SK-N-MC (cell line): Measurements from ENCODE around the gene KCNT1.

Experiments used
- DNase-seq: peaks from one replicate; pipeline ENCODE4 v3.0.0-alpha.2; 2011; ENCODE audit warnings: low read depth, low spot score
- H3K27ac ChIP-seq: fragments of 200-600 bp; sonication (generic); 2 replicates; pipeline ENCODE4 v1.5.1; 2016; ENCODE audit warnings: mixed run types
- H3K36me3 ChIP-seq: fragments of 200-600 bp; sonication (generic); 2 replicates; pipeline ENCODE4 v1.6.1; 2017; ENCODE audit warnings: antibody characterized with exemption, low read length, mixed read lengths; ENCODE audit not compliant: insufficient read depth
- H3K4me3 ChIP-seq: fragments of 200-600 bp; sonication (generic); 2 replicates; pipeline ENCODE4 v1.5.1; 2016
- H3K9ac ChIP-seq: fragments of 200-600 bp; sonication (generic); 2 replicates; pipeline ENCODE4 v1.8.0; 2017; ENCODE audit warnings: mixed run types, mixed read lengths; ENCODE audit not compliant: insufficient read length
- H3K9me3 ChIP-seq: fragments of 200-600 bp; sonication (generic); 2 replicates; pipeline ENCODE4 v1.6.1; 2017; ENCODE audit warnings: low read depth, mild to moderate bottlenecking, antibody characterized with exemption, low read length, moderate library complexity, mixed read lengths
- EZH2 ChIP-seq: fragments of 200-600 bp; sonication (generic); IDR thresholded peaks from one replicate; pipeline ENCODE4 v1.6.1; 2017; ENCODE audit warnings: antibody characterized with exemption
- FOXP2 ChIP-seq: optimal IDR thresholded peaks from 2 replicates; pipeline ENCODE3; 2011; ENCODE audit warnings: mild to moderate bottlenecking, moderate library complexity; ENCODE audit not compliant: insufficient read depth; ENCODE audit errors: extremely low read length, control extremely low read depth
- POLR2AphosphoS5 ChIP-seq: IDR thresholded peaks from 2 replicates; pipeline ENCODE4 v1.6.1; 2012; ENCODE audit warnings: mild to moderate bottlenecking, low read depth, low read length, borderline replicate concordance

KCNT1 gene

GRCh38 chr9:135787776-135788575 lies 86.0 kb downstream of the KCNT1 start:
- no peak overlapping the region for H3K9ac ChIP-seq
- no peak overlapping the region for H3K27ac ChIP-seq
- no peak for DNase-seq
- no peak for TF ChIP-seq EZH2
- no peaks in the 10 kb centered on the region for H3K9me3 ChIP-seq
- H3K4me3 ChIP-seq: no peak overlapping the region
- no peaks in the 10 kb centered on the region for H3K36me3 ChIP-seq

DNA sequence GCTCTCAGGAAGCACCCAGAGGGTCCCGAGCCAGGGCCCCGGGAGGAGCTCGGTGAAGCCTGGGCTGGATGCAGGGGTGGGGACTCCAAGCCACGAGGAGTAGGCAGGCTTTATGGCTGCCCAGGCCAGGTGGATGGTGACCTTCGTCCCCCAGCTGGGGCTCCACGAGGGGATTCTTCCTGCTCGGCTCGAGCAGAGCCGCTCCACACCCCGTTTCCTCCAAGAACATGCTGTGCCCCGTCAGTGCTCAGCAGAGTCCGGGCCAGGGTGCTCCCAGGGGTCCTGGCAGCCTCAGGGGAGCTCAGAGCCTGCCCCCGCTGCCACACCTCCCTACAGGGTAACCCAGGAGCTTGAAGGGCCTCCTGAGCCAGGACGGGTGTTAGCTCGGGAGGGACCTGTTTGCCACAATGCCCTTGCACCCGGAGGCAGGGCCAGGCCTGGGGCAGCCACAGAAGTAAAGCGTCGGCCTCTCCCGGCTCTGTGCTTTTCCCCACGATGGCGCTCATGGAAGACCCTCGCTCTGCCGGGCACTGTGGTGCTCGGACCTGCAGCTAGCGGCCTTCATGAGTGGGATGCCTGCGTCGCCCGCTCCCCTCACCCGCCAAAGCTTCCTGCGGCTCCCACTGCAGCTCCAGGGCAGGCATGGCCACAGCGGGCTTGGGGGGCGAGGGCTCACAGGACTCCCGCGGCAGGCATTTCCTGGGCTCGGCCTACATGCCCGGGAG lies 86.8 kb downstream of the KCNT1 start:
- Histone ChIP-seq H3K36me3 (no peaks in the 10 kb centered on the region), H3K4me3 (no peak overlapping the region), H3K9me3 (no peaks in the 10 kb centered on the region), H3K9ac (no peak overlapping the region), H3K27ac (no peak overlapping the region)
- TF ChIP-seq FOXP2: no peak
- no peak for TF ChIP-seq EZH2
- no peak for TF ChIP-seq POLR2AphosphoS5
- no peak for DNase-seq

- no peak overlapping the region for H3K27ac ChIP-seq
- H3K36me3 ChIP-seq: no peaks in the 10 kb centered on the region
- H3K4me3 ChIP-seq: no peak overlapping the region
- no peak for TF ChIP-seq POLR2AphosphoS5
- no peak for TF ChIP-seq EZH2
- no peak for TF ChIP-seq FOXP2
- no peak for DNase-seq
- no peaks in the 10 kb centered on the region for H3K9me3 ChIP-seq
- H3K9ac ChIP-seq: no peak overlapping the region
Observed at GRCh38 chr9:135789838-135790291, 87.9 kb downstream of the KCNT1 start.

GRCh38 chr9:135790356-135790755 lies 88.4 kb downstream of the KCNT1 start:
- Histone ChIP-seq H3K36me3 (no peaks in the 10 kb centered on the region), H3K27ac (no peak overlapping the region)
- TF ChIP-seq EZH2: no peak
- TF ChIP-seq FOXP2: no peak
- TF ChIP-seq POLR2AphosphoS5: no peak

DNA sequence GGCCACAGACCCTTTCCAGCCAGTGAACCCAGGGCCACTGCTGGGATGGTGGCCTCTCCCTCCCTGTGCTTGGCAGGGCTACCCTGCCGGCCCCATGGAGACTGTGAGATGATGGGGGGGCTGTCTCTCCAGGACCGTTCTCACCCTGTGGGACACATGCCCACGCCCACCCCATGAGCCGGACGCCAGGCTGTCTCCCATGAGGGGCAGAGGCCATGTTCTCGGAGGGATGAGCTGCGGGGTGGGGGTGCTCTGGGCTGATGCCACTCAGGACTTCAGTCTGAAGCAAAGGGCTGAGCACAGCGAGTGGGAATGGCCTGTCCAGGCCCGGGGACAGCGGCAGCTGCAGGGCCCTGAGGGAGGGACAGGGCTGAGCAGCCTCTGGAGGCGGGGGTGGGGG lies 88.9 kb downstream of the KCNT1 start:
- H3K9me3 ChIP-seq: no peaks in the 10 kb centered on the region
- DNase-seq: no peak
- no peak overlapping the region for H3K9ac ChIP-seq
- no peak overlapping the region for H3K27ac ChIP-seq
- no peaks in the 10 kb centered on the region for H3K36me3 ChIP-seq
- H3K4me3 ChIP-seq: no peak overlapping the region
- TF ChIP-seq EZH2 (no peak), FOXP2 (no peak), POLR2AphosphoS5 (no peak)

More at GRCh38 chr9:135790356-135790755, 88.4 kb downstream of the KCNT1 start:
- H3K4me3 ChIP-seq: no peak overlapping the region
- no peaks in the 10 kb centered on the region for H3K9me3 ChIP-seq
- no peak for DNase-seq
- no peak overlapping the region for H3K9ac ChIP-seq

- no peak for DNase-seq
- H3K27ac ChIP-seq: no peak overlapping the region
- H3K4me3 ChIP-seq: no peak overlapping the region
- no peak for TF ChIP-seq POLR2AphosphoS5
- no peak for TF ChIP-seq EZH2
- TF ChIP-seq FOXP2: no peak
- no peaks in the 10 kb centered on the region for H3K9me3 ChIP-seq
- no peak overlapping the region for H3K9ac ChIP-seq
- H3K36me3 ChIP-seq: no peaks in the 10 kb centered on the region
Observed at GRCh38 chr9:135791431-135792267, 89.7 kb downstream of the KCNT1 start.

DNA sequence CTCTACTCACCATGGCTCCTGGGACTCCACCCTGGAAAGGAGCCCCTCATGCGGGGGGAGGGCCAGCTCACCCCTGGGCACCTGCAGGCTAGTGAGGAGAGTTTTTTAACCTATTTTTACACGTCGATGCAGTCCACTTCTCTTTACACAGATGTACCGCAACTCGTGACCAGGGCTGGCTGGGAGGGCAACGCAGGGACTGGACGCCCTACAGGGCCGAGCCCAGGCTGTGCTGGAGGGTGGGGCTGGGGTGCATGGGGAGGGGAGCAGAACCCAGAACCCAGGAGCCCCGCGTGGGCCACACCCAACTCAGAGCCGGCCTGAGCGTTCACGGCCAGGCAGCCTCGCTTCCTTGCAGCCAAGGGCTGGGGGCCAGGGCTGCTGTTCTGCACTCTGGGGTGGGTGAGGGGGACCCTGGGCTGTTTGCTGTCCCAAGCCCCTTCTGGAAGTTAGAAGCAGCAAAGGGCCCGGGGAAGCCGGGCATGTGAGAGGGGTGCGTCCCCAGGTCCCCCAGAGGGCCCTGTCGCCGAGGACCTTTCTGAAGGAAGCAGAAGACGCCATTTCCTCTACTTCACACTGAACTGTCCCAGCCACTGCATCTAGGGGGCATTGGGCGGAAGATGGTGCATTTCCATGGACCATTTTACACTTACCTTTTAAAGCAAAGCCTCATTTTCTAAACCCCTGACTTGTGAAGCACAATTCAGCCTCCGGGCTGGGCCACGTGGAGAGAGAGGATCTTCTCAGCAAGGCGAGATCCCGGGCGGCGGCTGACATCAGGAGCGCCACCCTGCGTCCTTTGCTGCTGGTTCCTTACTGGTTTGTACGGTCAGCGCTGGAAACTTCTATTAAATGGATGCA lies 90.5 kb downstream of the KCNT1 start:
- no peak overlapping the region for H3K4me3 ChIP-seq
- H3K27ac ChIP-seq: no peak overlapping the region
- no peaks in the 10 kb centered on the region for H3K9me3 ChIP-seq
- no peak for DNase-seq
- TF ChIP-seq FOXP2: no peak
- no peak for TF ChIP-seq POLR2AphosphoS5
- no peak for TF ChIP-seq EZH2
- no peaks in the 10 kb centered on the region for H3K36me3 ChIP-seq
- H3K9ac ChIP-seq: no peak overlapping the region
